NB4 (cell line): ENCODE results near the gene CA10.

Experiments
- DNase-seq: peaks from one replicate; pipeline ENCODE4 v3.0.0; 2010; ENCODE audit warnings: low read depth
- H3K4me3 ChIP-seq: one replicate; pipeline ENCODE4 v1.5.1; 2011; ENCODE audit warnings: mild to moderate bottlenecking, low read depth, low read length, moderate library complexity
- MYC ChIP-seq: IDR thresholded peaks from 2 replicates; pipeline ENCODE4 v1.6.1; 2011; ENCODE audit warnings: low read depth, low read length
- POLR2A ChIP-seq: IDR thresholded peaks from 2 replicates; pipeline ENCODE4 v1.6.1; 2011; ENCODE audit warnings: mild to moderate bottlenecking; ENCODE audit not compliant: insufficient read length; ENCODE audit errors: extremely low read depth
- TF ChIP-seq, protein P1 (sequence below): IDR thresholded peaks from 2 replicates; pipeline ENCODE4 v1.6.1; 2011; ENCODE audit warnings: low read depth, low read length
- TF ChIP-seq, protein P2 (sequence below): IDR thresholded peaks from one replicate; pipeline ENCODE4 v1.5.1; 2012; ENCODE audit warnings: low read depth, low read length

CA10 gene

DNA sequence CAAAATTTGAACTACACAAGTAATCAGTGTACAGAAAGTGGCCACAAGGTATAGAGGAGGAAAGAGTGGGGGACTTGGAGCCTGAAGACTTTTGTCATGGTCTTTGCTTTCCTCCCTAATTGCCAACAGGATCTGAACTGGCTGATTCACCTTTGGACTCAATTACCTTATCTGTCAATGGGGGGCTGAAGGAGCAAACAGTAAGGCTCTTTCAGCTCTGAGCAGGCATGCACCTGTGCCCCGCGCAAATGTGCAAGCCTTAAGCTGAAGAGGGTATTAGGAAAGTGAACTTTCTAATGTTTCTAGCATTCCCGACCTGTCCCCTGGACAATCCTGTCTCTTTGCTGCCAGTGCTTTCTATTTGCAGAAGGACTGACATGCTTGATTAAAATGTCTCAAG lies 302.7 kb downstream of the CA10 start:
- TF ChIP-seq POLR2A (no peak), MYC (no peak)
- TF ChIP-seq, protein P1, sequence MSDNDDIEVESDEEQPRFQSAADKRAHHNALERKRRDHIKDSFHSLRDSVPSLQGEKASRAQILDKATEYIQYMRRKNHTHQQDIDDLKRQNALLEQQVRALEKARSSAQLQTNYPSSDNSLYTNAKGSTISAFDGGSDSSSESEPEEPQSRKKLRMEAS = no peak
- TF ChIP-seq, protein P2, sequence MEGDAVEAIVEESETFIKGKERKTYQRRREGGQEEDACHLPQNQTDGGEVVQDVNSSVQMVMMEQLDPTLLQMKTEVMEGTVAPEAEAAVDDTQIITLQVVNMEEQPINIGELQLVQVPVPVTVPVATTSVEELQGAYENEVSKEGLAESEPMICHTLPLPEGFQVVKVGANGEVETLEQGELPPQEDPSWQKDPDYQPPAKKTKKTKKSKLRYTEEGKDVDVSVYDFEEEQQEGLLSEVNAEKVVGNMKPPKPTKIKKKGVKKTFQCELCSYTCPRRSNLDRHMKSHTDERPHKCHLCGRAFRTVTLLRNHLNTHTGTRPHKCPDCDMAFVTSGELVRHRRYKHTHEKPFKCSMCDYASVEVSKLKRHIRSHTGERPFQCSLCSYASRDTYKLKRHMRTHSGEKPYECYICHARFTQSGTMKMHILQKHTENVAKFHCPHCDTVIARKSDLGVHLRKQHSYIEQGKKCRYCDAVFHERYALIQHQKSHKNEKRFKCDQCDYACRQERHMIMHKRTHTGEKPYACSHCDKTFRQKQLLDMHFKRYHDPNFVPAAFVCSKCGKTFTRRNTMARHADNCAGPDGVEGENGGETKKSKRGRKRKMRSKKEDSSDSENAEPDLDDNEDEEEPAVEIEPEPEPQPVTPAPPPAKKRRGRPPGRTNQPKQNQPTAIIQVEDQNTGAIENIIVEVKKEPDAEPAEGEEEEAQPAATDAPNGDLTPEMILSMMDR = no peak
- no peak overlapping the region for H3K4me3 ChIP-seq
- DNase-seq = no peak

DNA sequence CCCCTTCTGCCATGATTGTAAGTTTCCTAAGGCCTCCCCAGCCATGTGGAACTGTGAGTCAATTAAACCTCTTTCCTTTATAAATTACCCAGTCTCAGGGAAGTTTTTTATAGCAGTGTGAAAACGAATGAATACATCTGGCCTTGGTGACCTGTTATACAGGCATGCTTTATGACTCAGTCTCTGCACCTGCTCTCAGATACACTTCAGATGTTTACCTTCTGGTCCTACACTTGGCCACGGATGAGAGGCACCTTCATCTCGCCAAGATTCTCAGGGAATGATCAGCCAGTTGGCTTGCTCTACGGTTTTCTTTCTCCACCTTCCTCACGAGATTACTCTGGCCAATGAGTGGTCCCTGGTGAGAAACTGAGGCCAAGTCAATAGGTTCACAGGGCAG lies 304.7 kb downstream of the CA10 start:
- TF ChIP-seq MYC (no peak), POLR2A (no peak)
- TF ChIP-seq, protein P1 = no peak
- TF ChIP-seq, protein P2 = no peak
- H3K4me3 ChIP-seq = no peak overlapping the region
- DNase-seq = no peak

DNA sequence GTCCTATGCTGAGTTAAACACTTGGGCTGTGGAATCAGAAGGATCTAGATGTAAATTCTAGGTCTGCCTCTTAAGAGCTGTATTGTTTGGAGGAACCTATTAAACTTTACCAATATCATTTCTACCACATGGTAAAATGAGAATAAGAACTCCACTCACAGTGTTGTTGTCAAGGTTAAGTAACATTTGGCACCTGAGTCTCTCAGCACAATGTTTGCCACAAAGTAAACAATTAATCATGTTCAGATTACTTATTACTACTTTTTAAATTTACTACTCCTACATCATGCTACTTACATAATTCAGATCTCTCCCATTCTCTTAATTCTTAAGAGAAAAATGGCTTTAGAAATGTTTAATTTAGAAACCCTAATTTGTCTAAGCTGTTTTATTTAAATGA lies 305.9 kb downstream of the CA10 start:
- H3K4me3 ChIP-seq = no peak overlapping the region
- TF ChIP-seq, protein P2 = no peak
- TF ChIP-seq POLR2A (no peak), MYC (no peak)
- TF ChIP-seq, protein P1 = no peak
- no peak for DNase-seq

DNA sequence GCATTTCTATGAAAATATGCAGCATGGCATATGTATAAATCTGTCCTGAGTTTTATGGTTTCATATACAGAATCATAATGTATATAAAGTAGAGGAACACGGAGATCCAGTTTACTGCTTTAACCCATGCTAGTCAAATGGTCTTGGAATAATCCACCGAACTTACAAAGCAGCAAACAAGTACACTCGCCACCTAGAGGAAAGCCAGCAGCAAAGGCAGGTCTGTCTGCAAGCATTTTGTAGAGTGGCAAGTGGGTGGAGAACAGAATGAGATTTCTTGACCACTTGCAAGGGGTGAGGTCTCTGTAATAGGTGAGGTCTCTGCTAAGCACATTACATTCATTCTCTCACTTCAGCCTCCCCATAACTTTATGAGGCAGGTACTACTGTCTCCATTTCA lies 308.3 kb downstream of the CA10 start:
- peak; percentile 13 for DNase-seq
- H3K4me3 ChIP-seq = no peak overlapping the region
- no peak for TF ChIP-seq MYC
- TF ChIP-seq, protein P2 = peak; percentile 10

DNA sequence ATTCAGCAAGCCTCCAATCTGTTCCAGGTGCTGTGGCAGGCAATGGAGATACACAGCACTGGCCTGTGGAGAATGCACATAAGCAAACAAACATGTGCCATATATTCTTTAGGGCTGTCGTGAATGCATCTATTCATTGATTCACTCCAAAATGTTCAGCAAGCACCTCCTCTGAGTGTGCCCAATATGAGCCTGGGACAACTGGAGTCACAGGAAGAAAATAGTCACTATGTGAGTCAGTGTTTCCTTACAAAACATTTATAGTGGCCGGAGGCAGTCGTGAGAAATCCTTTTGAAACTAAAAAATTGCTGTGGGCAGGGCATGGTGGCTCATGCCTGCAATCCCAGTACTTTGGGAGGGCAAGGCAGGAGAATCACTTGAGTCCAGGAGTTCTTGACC lies 310.1 kb downstream of the CA10 start:
- TF ChIP-seq, protein P1 = no peak
- TF ChIP-seq, protein P2 = no peak
- no peak for TF ChIP-seq MYC
- no peak for TF ChIP-seq POLR2A
- H3K4me3 ChIP-seq = no peak overlapping the region
- no peak for DNase-seq

DNA sequence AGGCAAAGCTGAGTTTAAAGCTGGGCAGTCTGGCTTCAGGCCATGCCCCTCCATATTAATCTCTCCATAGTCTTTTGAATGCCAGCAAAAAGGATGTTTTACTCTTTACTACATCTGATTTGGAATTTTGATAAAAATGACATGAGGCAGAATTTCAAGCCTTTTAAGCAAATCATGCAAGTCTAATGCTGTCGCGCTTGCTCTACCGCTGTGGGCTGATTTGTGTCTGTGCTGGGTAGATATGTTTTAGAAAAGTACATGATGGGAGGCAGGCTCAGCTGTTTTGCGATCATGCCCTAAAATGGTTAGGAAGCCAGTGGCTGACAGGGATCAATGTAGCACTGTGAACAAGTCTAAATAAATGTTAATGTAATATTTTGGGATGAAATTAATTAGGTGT lies 311.9 kb downstream of the CA10 start:
- TF ChIP-seq, protein P2 = no peak
- TF ChIP-seq, protein P1 = no peak
- TF ChIP-seq POLR2A (no peak), MYC (no peak)
- DNase-seq = no peak
- H3K4me3 ChIP-seq = no peak overlapping the region
